HG02642 (cell line): Measurements from ENCODE around the gene DSCAML1.
"Not testable (repeated sequence)": the region's sequence is repeated elsewhere in the genome, so short reads cannot be mapped to it uniquely, and the experiment has no call there.

Experiments
- ATAC-seq: cut with Tn5 transposase; IDR thresholded peaks from one replicate; pipeline ENCODE4 v1.9.1; 2021; ENCODE audit warnings: mild to moderate bottlenecking; ENCODE audit not compliant: unreplicated experiment, poor library complexity

The DSCAML1 gene

GRCh38 chr11:117462864-117463247, 334.2 kb downstream of the DSCAML1 start:
- no peak for ATAC-seq

- ATAC-seq = no peak
Measured at GRCh38 chr11:117462183-117462863, 334.7 kb downstream of the DSCAML1 start.

GRCh38 chr11:117461396-117462182, 335.4 kb downstream of the DSCAML1 start:
- ATAC-seq = no peak

GRCh38 chr11:117459979-117460300, 337.1 kb downstream of the DSCAML1 start:
- ATAC-seq = no peak

GRCh38 chr11:117459123-117459978, 337.7 kb downstream of the DSCAML1 start:
- no peak for ATAC-seq

- peak; percentile 40 for ATAC-seq
Measured at GRCh38 chr11:117458275-117459122, 338.5 kb downstream of the DSCAML1 start.

- ATAC-seq = peak; percentile 15
Measured at GRCh38 chr11:117457835-117458234, 339.2 kb downstream of the DSCAML1 start.

- no peak for ATAC-seq
Measured at GRCh38 chr11:117457031-117457785, 339.8 kb downstream of the DSCAML1 start.

GRCh38 chr11:117456721-117457029, 340.3 kb downstream of the DSCAML1 start:
- ATAC-seq = not testable (repeated sequence)

- ATAC-seq = peak; percentile 70
Measured at GRCh38 chr11:117456027-117456720, 340.8 kb downstream of the DSCAML1 start.

GRCh38 chr11:117454564-117454917, 342.5 kb downstream of the DSCAML1 start:
- ATAC-seq = no peak

GRCh38 chr11:117453886-117454563, 343.0 kb downstream of the DSCAML1 start:
- ATAC-seq = no peak

GRCh38 chr11:117449111-117449693, 347.8 kb downstream of the DSCAML1 start:
- ATAC-seq = no peak

- no peak for ATAC-seq
Measured at GRCh38 chr11:117444711-117445658, 352.0 kb downstream of the DSCAML1 start.

- ATAC-seq = no peak
Measured at GRCh38 chr11:117444256-117444655, 352.8 kb downstream of the DSCAML1 start.

GRCh38 chr11:117443266-117444186, 353.5 kb downstream of the DSCAML1 start:
- no peak for ATAC-seq
